Activated naive CD8-positive, alpha-beta T cell (primary cell): ENCODE results near the gene IGSF21.

Experiments used
- H3K27ac Mint-ChIP-seq: one replicate; pipeline ENCODE4 v1.8.0; 2021; ENCODE audit warnings: mixed read lengths
- H3K27me3 Mint-ChIP-seq: one replicate; pipeline ENCODE4 v1.8.0; 2021; ENCODE audit warnings: mixed read lengths
- H3K36me3 Mint-ChIP-seq: one replicate; pipeline ENCODE4 v1.8.0; 2021; ENCODE audit warnings: mixed read lengths
- H3K4me1 Mint-ChIP-seq: one replicate; pipeline ENCODE4 v1.8.0; 2021; ENCODE audit warnings: low read depth, mixed read lengths
- H3K4me3 Mint-ChIP-seq: one replicate; pipeline ENCODE4 v1.8.0; 2021; ENCODE audit warnings: mild to moderate bottlenecking, mixed read lengths
- H3K9me3 Mint-ChIP-seq: one replicate; pipeline ENCODE4 v1.8.0; 2021; ENCODE audit warnings: low read depth, mixed read lengths

Gene IGSF21

DNA sequence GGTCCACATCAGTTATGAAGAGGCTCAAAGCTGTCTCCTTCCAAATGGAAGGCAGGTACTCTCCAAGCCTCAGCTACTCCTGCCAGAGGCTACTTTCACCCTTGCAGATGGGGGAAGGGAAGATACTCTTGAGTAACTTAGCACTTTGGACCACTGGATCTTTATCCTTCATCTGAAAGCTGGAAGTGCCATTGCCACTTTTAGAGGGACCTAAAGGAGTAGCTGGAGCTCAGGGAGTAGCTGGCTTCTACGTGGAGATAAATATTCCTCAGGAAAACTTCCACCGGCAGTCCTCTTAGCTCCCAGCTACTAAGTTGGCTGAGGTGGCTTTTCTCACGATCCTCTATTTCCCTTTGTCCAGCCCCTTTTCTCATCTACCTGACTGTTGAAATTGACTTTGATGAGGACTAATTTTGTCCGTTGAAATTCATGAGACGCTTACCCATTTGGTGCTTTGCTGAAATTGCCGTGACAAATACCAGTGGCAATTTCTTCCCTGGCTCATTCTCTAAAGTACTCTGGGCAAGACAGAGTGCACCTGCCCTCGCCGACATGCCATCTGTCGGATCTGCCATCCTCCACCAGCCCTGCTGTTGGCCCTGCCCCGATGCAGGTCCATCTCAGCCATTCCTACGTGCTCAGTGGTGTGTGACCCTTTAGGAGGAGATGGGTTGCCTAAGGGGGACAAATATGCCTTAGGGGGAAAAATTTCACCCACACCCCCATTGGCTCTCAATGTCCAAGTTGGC is 13.6 kb downstream of the IGSF21 start:
- H3K4me3 Mint-ChIP-seq, result no peak overlapping the region
- H3K4me1 Mint-ChIP-seq, result no peaks in the 10 kb centered on the region
- H3K27ac Mint-ChIP-seq, result no peak overlapping the region
- no peaks in the 10 kb centered on the region for H3K36me3 Mint-ChIP-seq
- H3K9me3 Mint-ChIP-seq, result no peaks in the 10 kb centered on the region
- peaks cover 5% of the 10 kb centered on the region for H3K27me3 Mint-ChIP-seq

GRCh38 chr1:18123467-18123992 is 15.9 kb downstream of the IGSF21 start:
- Mint-ChIP-seq H3K36me3 (no peaks in the 10 kb centered on the region), H3K4me3 (no peak overlapping the region), H3K9me3 (no peaks in the 10 kb centered on the region), H3K4me1 (no peaks in the 10 kb centered on the region), H3K27ac (no peak overlapping the region), H3K27me3 (peaks cover 5% of the 10 kb centered on the region)

GRCh38 chr1:18124977-18125376 is 17.4 kb downstream of the IGSF21 start:
- H3K4me1 Mint-ChIP-seq, result no peaks in the 10 kb centered on the region
- no peaks in the 10 kb centered on the region for H3K36me3 Mint-ChIP-seq
- H3K27me3 Mint-ChIP-seq, result peaks cover 5% of the 10 kb centered on the region
- H3K27ac Mint-ChIP-seq, result no peak overlapping the region
- H3K9me3 Mint-ChIP-seq, result no peaks in the 10 kb centered on the region
- H3K4me3 Mint-ChIP-seq, result no peak overlapping the region

DNA sequence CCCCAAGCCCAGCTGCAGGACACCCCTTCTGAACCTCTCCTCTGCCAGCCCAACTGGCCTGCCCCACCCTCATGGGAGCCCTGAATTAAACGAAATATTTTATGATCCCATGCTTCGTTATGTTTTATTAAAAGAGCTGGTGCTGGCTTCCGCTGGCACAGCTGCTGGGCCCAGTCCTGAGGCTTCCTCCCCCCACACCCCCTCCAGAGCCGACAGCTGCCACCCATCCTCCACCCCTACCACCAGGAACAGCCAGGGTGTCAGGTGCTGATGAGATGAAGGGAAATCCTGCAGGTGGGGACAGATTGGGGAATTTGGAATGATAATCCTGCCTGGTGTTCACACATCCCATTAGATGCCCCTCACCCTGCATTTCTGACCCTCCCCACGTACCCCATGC is 19.0 kb downstream of the IGSF21 start:
- H3K4me1 Mint-ChIP-seq, result no peaks in the 10 kb centered on the region
- H3K27me3 Mint-ChIP-seq, result peaks cover 5% of the 10 kb centered on the region
- H3K4me3 Mint-ChIP-seq, result no peak overlapping the region
- no peaks in the 10 kb centered on the region for H3K9me3 Mint-ChIP-seq
- no peaks in the 10 kb centered on the region for H3K36me3 Mint-ChIP-seq
- H3K27ac Mint-ChIP-seq, result no peak overlapping the region

DNA sequence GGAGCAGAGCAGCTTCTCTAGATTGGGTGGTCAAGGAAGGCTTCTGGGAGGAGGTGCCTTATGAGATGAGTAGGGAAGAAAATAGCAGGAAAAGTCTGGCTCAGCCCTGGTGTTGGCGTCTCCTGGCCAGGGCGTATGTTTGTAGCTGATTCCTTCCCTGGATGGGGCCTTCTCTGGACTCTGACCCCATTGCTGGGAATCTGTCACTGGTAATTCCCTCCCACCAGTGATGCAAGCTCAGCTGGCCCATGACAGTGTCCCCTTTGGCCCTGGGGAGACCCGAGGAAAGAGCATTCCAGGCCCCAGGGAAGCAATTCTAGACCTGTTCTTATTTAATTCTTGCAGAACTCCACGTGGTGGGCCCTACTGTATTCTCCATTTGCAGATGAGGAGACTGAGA is 20.7 kb downstream of the IGSF21 start:
- Mint-ChIP-seq H3K9me3 (no peaks in the 10 kb centered on the region), H3K36me3 (no peaks in the 10 kb centered on the region), H3K4me3 (no peak overlapping the region), H3K27me3 (peaks cover 4% of the 10 kb centered on the region), H3K27ac (no peak overlapping the region), H3K4me1 (no peaks in the 10 kb centered on the region)

GRCh38 chr1:18130356-18130755 is 22.8 kb downstream of the IGSF21 start:
- Mint-ChIP-seq H3K4me1 (no peaks in the 10 kb centered on the region), H3K4me3 (no peak overlapping the region), H3K27ac (no peak overlapping the region), H3K9me3 (no peaks in the 10 kb centered on the region), H3K27me3 (peaks cover 4% of the 10 kb centered on the region), H3K36me3 (no peaks in the 10 kb centered on the region)

- Mint-ChIP-seq H3K27me3 (peaks cover 6% of the 10 kb centered on the region), H3K36me3 (no peaks in the 10 kb centered on the region), H3K9me3 (no peaks in the 10 kb centered on the region), H3K27ac (no peak overlapping the region), H3K4me1 (no peaks in the 10 kb centered on the region), H3K4me3 (no peak overlapping the region)
Measured at GRCh38 chr1:18132022-18132710, 24.6 kb downstream of the IGSF21 start.

DNA sequence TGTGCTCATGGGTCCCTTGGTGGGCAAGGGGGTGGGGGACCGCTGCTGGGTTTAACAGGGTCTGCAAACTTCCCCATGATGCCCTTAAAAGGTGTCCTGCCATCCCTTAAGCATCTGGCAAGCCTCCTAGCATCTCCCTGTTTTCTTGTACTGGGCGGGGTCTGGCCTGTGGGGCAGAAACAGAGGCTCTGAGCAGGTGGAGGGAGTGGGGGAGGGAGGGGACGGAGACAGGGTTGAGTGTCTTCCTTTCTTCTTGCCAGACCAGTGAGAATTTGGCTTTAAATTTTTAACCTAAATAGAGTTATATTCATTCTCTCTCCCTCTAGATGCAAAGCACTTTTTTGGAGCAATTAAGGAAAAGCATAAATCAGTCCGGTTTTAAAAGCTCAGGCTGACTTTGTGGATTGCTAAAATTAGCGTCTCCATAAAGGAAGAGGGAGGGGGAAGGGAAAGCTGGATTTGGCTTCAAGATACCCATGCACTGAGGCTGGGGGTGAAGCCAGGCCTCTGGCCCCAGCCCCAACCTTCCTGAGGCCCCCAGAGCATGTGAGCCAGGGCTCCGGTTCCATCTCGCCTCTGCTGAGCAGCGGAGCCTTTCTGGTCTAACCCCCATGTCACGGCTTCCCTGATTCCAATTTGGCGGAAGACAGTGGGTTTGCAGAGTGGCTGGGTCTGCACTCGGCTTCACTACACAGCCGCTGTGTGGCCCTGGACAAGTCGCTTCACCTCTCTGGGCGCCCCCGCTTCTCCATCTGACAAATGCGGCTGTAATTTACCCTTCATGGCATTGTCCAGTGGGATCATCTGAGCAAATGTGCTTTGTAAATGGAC is 25.3 kb downstream of the IGSF21 start:
- peaks cover 4% of the 10 kb centered on the region for H3K27me3 Mint-ChIP-seq
- H3K4me1 Mint-ChIP-seq, result no peaks in the 10 kb centered on the region
- H3K4me3 Mint-ChIP-seq, result no peak overlapping the region
- no peaks in the 10 kb centered on the region for H3K36me3 Mint-ChIP-seq
- H3K27ac Mint-ChIP-seq, result no peak overlapping the region
- H3K9me3 Mint-ChIP-seq, result no peaks in the 10 kb centered on the region

GRCh38 chr1:18134324-18135046 is 26.9 kb downstream of the IGSF21 start:
- Mint-ChIP-seq H3K4me1 (no peaks in the 10 kb centered on the region), H3K9me3 (no peaks in the 10 kb centered on the region)

GRCh38 chr1:18137759-18138345 is 30.3 kb downstream of the IGSF21 start:
- no peak overlapping the region for H3K4me3 Mint-ChIP-seq
- H3K9me3 Mint-ChIP-seq, result no peaks in the 10 kb centered on the region
- no peaks in the 10 kb centered on the region for H3K36me3 Mint-ChIP-seq
- no peaks in the 10 kb centered on the region for H3K4me1 Mint-ChIP-seq
- H3K27ac Mint-ChIP-seq, result no peak overlapping the region
- H3K27me3 Mint-ChIP-seq, result peaks cover 3% of the 10 kb centered on the region

More at GRCh38 chr1:18134324-18135046, 26.9 kb downstream of the IGSF21 start:
- Mint-ChIP-seq H3K27ac (no peak overlapping the region), H3K36me3 (no peaks in the 10 kb centered on the region), H3K4me3 (no peak overlapping the region), H3K27me3 (peaks cover 3% of the 10 kb centered on the region)

- Mint-ChIP-seq H3K27ac (no peak overlapping the region), H3K27me3 (peaks cover 3% of the 10 kb centered on the region), H3K4me3 (no peak overlapping the region), H3K9me3 (no peaks in the 10 kb centered on the region), H3K4me1 (no peaks in the 10 kb centered on the region), H3K36me3 (no peaks in the 10 kb centered on the region)
Measured at GRCh38 chr1:18139198-18139981, 31.8 kb downstream of the IGSF21 start.

DNA sequence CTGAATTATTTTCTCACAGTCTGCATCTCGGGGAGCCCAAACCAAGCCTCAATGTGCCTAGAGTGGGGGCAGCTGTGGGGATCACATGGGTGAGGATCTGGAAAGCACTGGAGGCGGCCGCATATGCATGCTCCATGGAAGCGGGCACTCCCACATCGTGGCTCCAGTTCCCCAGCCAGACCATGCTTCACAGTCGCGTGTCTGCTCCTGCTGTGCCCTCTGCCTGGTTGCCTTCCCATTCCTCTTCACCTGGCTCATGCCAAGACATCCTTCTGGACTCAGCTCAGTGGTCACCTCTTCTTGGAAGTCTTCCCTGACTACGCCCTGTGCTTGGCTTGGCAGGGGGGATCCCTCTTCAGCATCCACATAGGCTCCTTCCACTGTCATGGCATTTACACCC is 32.8 kb downstream of the IGSF21 start:
- no peaks in the 10 kb centered on the region for H3K4me1 Mint-ChIP-seq
- peaks cover 3% of the 10 kb centered on the region for H3K27me3 Mint-ChIP-seq
- no peaks in the 10 kb centered on the region for H3K36me3 Mint-ChIP-seq
- no peak overlapping the region for H3K4me3 Mint-ChIP-seq
- no peak overlapping the region for H3K27ac Mint-ChIP-seq
- no peaks in the 10 kb centered on the region for H3K9me3 Mint-ChIP-seq

DNA sequence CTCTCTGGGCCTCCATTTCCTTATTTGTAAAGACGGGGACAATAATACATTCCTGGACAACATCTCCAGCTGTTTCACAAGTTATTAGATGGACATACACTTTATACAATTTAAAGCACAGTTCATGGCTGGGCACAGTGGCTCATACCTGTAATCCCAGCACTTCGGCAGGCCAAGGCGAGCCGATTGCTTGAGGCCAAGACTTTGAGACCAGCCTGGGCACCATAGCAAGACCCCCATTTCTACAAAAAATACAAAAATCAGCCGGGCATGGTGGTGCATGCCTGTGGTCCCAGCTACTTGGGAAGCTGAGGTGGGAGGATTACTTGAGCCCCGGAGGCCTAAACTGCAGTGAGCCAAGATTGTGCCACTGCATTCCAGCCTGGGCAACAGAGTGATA is 34.1 kb downstream of the IGSF21 start:
- Mint-ChIP-seq H3K4me3 (no peak overlapping the region), H3K27ac (no peak overlapping the region), H3K36me3 (no peaks in the 10 kb centered on the region), H3K9me3 (no peaks in the 10 kb centered on the region), H3K4me1 (no peaks in the 10 kb centered on the region), H3K27me3 (peaks cover 4% of the 10 kb centered on the region)
